ENCODE measurements around the gene TMEM233. TPM values are rescaled to one million over a fixed set of nuclear protein-coding genes. Genes with fewer than 3 reads are reported as not detected.

TMEM233 gene
- polyA plus RNA-seq, 1 donor from 2014 or later: not detected

DNA sequence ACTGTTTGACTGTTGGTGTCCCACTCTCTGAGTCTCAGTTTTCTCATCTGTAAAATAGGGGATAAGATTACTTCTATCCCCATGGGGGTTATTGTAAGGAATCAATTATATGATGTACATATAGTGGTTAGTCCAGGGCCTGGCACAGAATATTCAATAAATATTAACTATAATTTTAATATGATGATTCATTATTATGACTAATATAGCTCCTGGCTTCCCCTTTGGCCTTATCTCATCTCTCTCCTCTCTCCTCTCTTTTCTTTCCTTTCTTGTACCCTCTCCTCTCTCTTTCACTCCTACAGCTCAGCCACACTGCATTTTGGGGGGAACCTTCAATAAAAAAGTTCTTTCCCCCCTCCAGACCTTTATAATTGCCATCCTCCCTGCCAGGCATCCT lies 21.1 kb downstream of the TMEM233 start:
- no peaks in the 10 kb centered on the region for H3K36me3 ChIP-seq (ENCODE audit: insufficient read depth, low read length)
- H4K20me1 ChIP-seq (ENCODE audit: insufficient read depth): no peaks in the 10 kb centered on the region
- no peak overlapping the region for H3K4me3 ChIP-seq (ENCODE audit: low read length)
- H3K9me2 ChIP-seq (ENCODE audit: insufficient read depth, low read length): no peaks in the 10 kb centered on the region
- no peaks in the 10 kb centered on the region for H3K27me3 ChIP-seq (ENCODE audit: insufficient read depth, low read depth, low read length)
- no peak overlapping the region for H3K4me2 ChIP-seq (ENCODE audit: low read length)
- no peak overlapping the region for H3K27ac ChIP-seq (ENCODE audit: low read length)
- no peak overlapping the region for H3K9ac ChIP-seq (ENCODE audit: low read length)
- H3F3A ChIP-seq (ENCODE audit: insufficient read depth, low read length, poor library complexity, severe bottlenecking): no peaks in the 10 kb centered on the region
- H3K9me3 ChIP-seq (ENCODE audit: low read length): no peaks in the 10 kb centered on the region
- H2AFZ ChIP-seq (ENCODE audit: low read depth, low read length): no peak overlapping the region
- no peaks in the 10 kb centered on the region for H3K79me2 ChIP-seq (replicated peaks; ENCODE audit: insufficient read depth, low read length)
- TF ChIP-seq EZH2 (IDR thresholded peaks at IDR 0.05; ENCODE audit: borderline replicate concordance, insufficient read depth, low read length, poor library complexity, severe bottlenecking): no peak
- TF ChIP-seq MXI1 (conservative IDR thresholded peaks at IDR 0.05; ENCODE audit: poor library complexity, severe bottlenecking): no peak
- no peak for TF ChIP-seq POLR2AphosphoS5 (IDR thresholded peaks at IDR 0.05)
- TF ChIP-seq, protein P1, sequence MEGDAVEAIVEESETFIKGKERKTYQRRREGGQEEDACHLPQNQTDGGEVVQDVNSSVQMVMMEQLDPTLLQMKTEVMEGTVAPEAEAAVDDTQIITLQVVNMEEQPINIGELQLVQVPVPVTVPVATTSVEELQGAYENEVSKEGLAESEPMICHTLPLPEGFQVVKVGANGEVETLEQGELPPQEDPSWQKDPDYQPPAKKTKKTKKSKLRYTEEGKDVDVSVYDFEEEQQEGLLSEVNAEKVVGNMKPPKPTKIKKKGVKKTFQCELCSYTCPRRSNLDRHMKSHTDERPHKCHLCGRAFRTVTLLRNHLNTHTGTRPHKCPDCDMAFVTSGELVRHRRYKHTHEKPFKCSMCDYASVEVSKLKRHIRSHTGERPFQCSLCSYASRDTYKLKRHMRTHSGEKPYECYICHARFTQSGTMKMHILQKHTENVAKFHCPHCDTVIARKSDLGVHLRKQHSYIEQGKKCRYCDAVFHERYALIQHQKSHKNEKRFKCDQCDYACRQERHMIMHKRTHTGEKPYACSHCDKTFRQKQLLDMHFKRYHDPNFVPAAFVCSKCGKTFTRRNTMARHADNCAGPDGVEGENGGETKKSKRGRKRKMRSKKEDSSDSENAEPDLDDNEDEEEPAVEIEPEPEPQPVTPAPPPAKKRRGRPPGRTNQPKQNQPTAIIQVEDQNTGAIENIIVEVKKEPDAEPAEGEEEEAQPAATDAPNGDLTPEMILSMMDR (IDR thresholded peaks at IDR 0.05; ENCODE audit: poor library complexity, severe bottlenecking): no peak
- no peak for TF ChIP-seq RAD21 (conservative IDR thresholded peaks at IDR 0.05)
- TF ChIP-seq SMC3 (conservative IDR thresholded peaks at IDR 0.05; ENCODE audit: poor library complexity): no peak
- TF ChIP-seq, protein P2, sequence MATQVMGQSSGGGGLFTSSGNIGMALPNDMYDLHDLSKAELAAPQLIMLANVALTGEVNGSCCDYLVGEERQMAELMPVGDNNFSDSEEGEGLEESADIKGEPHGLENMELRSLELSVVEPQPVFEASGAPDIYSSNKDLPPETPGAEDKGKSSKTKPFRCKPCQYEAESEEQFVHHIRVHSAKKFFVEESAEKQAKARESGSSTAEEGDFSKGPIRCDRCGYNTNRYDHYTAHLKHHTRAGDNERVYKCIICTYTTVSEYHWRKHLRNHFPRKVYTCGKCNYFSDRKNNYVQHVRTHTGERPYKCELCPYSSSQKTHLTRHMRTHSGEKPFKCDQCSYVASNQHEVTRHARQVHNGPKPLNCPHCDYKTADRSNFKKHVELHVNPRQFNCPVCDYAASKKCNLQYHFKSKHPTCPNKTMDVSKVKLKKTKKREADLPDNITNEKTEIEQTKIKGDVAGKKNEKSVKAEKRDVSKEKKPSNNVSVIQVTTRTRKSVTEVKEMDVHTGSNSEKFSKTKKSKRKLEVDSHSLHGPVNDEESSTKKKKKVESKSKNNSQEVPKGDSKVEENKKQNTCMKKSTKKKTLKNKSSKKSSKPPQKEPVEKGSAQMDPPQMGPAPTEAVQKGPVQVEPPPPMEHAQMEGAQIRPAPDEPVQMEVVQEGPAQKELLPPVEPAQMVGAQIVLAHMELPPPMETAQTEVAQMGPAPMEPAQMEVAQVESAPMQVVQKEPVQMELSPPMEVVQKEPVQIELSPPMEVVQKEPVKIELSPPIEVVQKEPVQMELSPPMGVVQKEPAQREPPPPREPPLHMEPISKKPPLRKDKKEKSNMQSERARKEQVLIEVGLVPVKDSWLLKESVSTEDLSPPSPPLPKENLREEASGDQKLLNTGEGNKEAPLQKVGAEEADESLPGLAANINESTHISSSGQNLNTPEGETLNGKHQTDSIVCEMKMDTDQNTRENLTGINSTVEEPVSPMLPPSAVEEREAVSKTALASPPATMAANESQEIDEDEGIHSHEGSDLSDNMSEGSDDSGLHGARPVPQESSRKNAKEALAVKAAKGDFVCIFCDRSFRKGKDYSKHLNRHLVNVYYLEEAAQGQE (IDR thresholded peaks at IDR 0.05; ENCODE audit: borderline replicate concordance): no peak

DNA sequence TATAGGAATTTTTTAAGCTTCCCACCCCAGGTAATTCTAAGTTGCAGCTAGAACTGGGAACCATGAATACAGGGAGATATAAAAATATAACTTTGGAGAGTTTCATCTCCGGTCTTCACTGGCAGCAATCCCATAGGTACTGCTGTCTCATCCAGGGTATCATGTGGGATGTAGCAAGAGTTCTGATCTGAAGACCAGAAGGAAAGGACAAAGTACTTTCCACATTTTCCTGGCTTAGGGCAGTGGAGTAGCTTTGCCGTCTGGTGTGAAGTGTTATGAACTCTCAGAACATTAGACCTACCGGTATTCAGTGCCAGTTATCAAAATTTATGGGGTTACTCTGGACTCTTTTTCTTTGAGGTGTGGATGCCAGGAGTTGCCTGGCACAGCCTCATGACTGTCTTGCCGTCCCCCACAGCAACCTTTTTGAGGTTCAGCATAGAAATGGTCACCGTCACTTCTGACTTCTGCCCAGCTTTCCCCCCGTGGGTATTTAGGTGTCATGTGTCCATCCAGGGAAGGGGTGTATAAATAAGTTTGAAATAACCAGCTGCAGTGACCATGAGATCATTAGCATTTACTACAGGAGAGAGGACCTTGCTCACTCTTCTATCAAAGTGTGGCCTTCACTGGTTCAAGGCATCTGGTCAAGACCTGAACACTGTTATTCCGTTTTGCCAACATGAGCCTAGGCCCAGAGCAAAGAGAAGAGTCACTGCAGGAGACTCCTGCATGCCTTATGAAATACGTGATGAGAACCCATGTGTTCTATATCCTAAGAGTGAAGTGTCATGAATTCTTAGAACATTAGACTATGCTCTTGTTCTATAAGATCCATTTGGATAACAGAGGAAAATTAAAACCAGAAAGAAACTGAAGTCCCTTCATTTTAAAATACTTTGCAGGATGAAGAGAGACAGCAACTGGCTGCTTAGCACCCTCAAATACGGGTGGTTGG lies 22.2 kb downstream of the TMEM233 start:
- Histone ChIP-seq H3F3A (ENCODE audit: insufficient read depth, low read length, poor library complexity, severe bottlenecking) (no peaks in the 10 kb centered on the region), H3K9me3 (ENCODE audit: low read length) (no peaks in the 10 kb centered on the region), H3K27ac (ENCODE audit: low read length) (no peak overlapping the region), H4K20me1 (ENCODE audit: insufficient read depth) (no peaks in the 10 kb centered on the region), H2AFZ (ENCODE audit: low read depth, low read length) (no peak overlapping the region), H3K4me2 (ENCODE audit: low read length) (no peak overlapping the region), H3K36me3 (ENCODE audit: insufficient read depth, low read length) (no peaks in the 10 kb centered on the region), H3K79me2 (replicated peaks; ENCODE audit: insufficient read depth, low read length) (no peaks in the 10 kb centered on the region), H3K27me3 (ENCODE audit: insufficient read depth, low read depth, low read length) (no peaks in the 10 kb centered on the region), H3K9ac (ENCODE audit: low read length) (no peak overlapping the region), H3K9me2 (ENCODE audit: insufficient read depth, low read length) (no peaks in the 10 kb centered on the region), H3K4me3 (ENCODE audit: low read length) (no peak overlapping the region)
- TF ChIP-seq, protein P1 (IDR thresholded peaks at IDR 0.05; ENCODE audit: poor library complexity, severe bottlenecking): no peak
- TF ChIP-seq RAD21 (conservative IDR thresholded peaks at IDR 0.05) (no peak), POLR2AphosphoS5 (IDR thresholded peaks at IDR 0.05) (no peak), EZH2 (IDR thresholded peaks at IDR 0.05; ENCODE audit: borderline replicate concordance, insufficient read depth, low read length, poor library complexity, severe bottlenecking) (no peak), TAF1 (IDR thresholded peaks at IDR 0.05; ENCODE audit: low read depth) (no peak), MXI1 (conservative IDR thresholded peaks at IDR 0.05; ENCODE audit: poor library complexity, severe bottlenecking) (no peak), EP300 (conservative IDR thresholded peaks at IDR 0.05; ENCODE audit: poor library complexity, severe bottlenecking) (no peak), SMC3 (conservative IDR thresholded peaks at IDR 0.05; ENCODE audit: poor library complexity) (no peak)
- TF ChIP-seq, protein P2 (IDR thresholded peaks at IDR 0.05; ENCODE audit: borderline replicate concordance): no peak
